Rectal smooth muscle tissue (tissue), 1 donor: ENCODE measurements around the gene CACNA2D3.

ENCODE experiments used
- H3K27ac ChIP-seq: one replicate; pipeline ENCODE4 v1.7.0; 2013; ENCODE audit warnings: low read depth, low read length, inconsistent platforms
- H3K27me3 ChIP-seq: one replicate; pipeline ENCODE4 v1.7.0; 2013; ENCODE audit warnings: low read length; ENCODE audit not compliant: control insufficient read depth, insufficient read depth
- H3K36me3 ChIP-seq: one replicate; pipeline ENCODE4 v1.7.0; 2013; ENCODE audit warnings: low read length; ENCODE audit not compliant: control insufficient read depth, insufficient read depth
- H3K4me1 ChIP-seq: one replicate; pipeline ENCODE4 v1.7.0; 2013; ENCODE audit warnings: low read length; ENCODE audit not compliant: control insufficient read depth, insufficient read depth
- H3K4me3 ChIP-seq: one replicate; pipeline ENCODE4 v1.7.0; 2013; ENCODE audit warnings: low read length
- H3K9ac ChIP-seq: one replicate; pipeline ENCODE4 v1.7.0; 2013; ENCODE audit warnings: low read length

CACNA2D3 gene

DNA sequence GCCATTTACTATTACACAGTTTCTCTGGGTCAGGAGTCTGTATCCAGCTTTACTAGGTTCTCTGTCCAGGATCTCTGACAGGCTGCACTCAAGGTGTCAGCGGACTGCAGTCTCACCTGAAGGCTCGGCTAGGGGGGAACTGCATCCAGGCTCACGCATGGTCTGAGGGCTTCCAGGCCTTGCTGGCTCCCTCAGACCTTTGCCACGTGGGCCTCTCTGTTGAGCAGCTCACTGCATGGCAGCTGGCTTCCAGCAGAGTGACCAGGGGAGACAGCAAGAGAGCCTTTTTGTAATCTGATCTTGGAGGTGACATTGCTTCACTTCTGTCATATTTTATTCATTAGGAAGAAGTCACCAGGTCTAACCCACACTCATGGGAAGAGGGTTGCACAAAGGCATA, 152.3 kb downstream of the CACNA2D3 start:
- H3K27ac ChIP-seq: no peak overlapping the region
- H3K27me3 ChIP-seq: no peaks in the 10 kb centered on the region
- H3K4me3 ChIP-seq: no peak overlapping the region
- no peaks in the 10 kb centered on the region for H3K36me3 ChIP-seq
- no peak overlapping the region for H3K9ac ChIP-seq
- H3K4me1 ChIP-seq: no peaks in the 10 kb centered on the region

DNA sequence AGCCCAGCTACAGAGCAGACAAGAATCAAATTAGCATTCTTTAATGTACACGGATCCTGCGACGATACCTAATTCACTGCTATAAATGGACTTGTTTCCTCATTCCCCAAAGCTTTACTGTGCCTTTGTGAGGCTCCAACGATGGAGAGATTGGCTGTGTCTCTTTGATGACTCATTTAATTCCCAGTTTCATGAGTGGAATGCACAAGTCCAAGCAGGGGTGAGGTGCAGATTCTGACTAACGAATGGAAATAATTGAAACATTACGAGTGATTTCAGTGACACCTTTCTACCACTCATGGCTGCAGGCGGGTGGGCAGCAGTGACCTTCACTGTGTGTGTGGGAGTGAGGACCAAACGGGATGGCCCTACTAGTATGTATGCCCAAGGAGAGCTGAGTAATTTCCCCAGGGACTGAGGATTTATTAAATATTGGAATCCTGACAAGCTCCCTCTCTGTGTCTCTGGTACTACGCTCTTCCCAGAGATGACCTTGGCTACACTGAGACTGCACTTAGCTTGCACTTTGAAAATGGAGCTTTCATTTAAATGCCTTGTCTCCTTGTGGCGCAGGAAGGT, 156.7 kb downstream of the CACNA2D3 start:
- Histone ChIP-seq H3K4me3 (no peak overlapping the region), H3K36me3 (no peaks in the 10 kb centered on the region), H3K27ac (no peak overlapping the region), H3K9ac (no peak overlapping the region), H3K4me1 (no peaks in the 10 kb centered on the region), H3K27me3 (no peaks in the 10 kb centered on the region)

DNA sequence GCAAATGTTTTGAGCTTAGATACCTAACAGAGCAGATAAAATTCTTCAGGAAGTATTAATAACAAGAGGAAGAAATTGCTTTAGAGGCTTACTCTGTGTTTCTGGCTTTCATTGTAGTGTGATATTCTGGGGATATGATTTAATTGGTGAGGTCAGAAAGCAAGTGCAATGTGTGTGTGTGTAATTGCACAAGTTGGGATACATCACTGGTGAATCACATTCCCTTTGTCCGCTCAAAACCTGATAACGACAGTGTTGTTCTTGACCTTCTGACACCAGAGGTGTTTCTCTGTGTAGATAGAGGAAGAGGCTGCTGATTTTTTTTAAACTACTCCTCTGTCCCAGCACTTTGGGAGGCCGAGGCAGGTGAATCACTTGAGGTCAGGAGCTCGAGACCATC, 161.1 kb downstream of the CACNA2D3 start:
- Histone ChIP-seq H3K27me3 (no peaks in the 10 kb centered on the region), H3K36me3 (no peaks in the 10 kb centered on the region), H3K4me3 (no peak overlapping the region), H3K4me1 (no peaks in the 10 kb centered on the region), H3K9ac (no peak overlapping the region), H3K27ac (no peak overlapping the region)

- Histone ChIP-seq H3K27me3 (no peaks in the 10 kb centered on the region), H3K36me3 (no peaks in the 10 kb centered on the region), H3K27ac (no peak overlapping the region), H3K4me3 (no peak overlapping the region), H3K9ac (no peak overlapping the region), H3K4me1 (no peaks in the 10 kb centered on the region)
Measured at GRCh38 chr3:54294214-54294613, 171.9 kb downstream of the CACNA2D3 start.

GRCh38 chr3:54296531-54296930, 174.2 kb downstream of the CACNA2D3 start:
- H3K27ac ChIP-seq: no peak overlapping the region
- no peaks in the 10 kb centered on the region for H3K36me3 ChIP-seq
- no peaks in the 10 kb centered on the region for H3K4me1 ChIP-seq
- H3K4me3 ChIP-seq: no peak overlapping the region
- H3K27me3 ChIP-seq: no peaks in the 10 kb centered on the region
- H3K9ac ChIP-seq: no peak overlapping the region

DNA sequence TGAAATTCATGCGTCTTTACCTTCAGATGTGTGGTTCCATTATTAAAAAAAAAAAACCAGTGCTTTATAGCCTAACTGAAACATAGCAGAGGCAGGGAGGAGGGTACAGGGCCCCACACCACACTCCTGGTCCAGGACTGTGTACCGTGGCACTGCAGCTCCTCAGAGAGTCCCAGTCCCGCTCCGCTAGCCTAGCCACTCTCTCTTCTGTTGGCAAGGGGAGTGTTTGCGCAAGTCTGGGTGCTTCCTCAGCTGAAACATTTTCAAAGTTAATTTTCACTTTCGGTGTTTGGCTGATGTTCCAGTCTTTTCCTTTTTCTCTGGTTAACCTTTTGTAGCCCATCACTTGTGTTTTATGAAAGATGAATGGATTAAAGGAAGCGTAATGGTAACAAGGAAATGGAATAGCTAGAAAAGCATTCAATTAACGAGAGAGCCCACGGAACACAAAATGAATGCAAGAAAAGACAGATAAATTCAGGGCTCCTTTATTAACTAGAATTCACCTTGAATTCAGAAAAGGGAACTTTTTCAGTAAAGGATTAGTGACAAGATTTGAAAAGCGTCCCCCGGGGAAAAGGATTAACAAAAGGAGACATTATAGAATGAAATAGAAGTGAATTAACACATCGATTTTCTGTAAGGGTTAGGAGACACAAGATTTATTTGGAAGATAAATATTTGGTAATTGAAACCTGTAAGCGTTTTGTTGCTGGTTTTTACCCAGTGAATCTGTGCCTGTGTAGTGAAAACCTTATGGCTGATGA, 177.0 kb downstream of the CACNA2D3 start:
- Histone ChIP-seq H3K27ac (no peak overlapping the region), H3K27me3 (no peaks in the 10 kb centered on the region), H3K9ac (no peak overlapping the region), H3K36me3 (no peaks in the 10 kb centered on the region), H3K4me1 (no peaks in the 10 kb centered on the region), H3K4me3 (no peak overlapping the region)

- H3K27ac ChIP-seq: no peak overlapping the region
- no peaks in the 10 kb centered on the region for H3K36me3 ChIP-seq
- no peak overlapping the region for H3K4me3 ChIP-seq
- H3K27me3 ChIP-seq: no peaks in the 10 kb centered on the region
- H3K9ac ChIP-seq: no peak overlapping the region
- no peaks in the 10 kb centered on the region for H3K4me1 ChIP-seq
Measured at GRCh38 chr3:54303517-54304375, 181.4 kb downstream of the CACNA2D3 start.

DNA sequence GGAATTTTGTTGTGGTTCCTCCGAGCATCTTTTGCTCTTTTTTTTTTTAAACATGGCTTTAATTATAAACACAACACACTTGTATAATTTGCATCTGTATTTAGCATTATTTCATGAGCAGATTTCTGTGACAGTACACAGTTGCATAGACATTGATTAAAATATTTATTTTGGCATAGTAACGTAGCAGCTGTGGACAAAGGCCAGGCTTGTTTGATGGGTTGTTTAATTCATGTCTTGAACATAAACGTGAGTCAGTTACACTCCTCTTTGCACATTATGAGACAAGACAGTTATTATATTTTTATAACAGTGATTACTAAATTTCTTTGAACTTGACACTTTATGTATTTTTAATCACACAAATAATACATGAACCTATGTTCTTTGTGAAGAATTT, 182.5 kb downstream of the CACNA2D3 start:
- H3K36me3 ChIP-seq: no peaks in the 10 kb centered on the region
- H3K9ac ChIP-seq: no peak overlapping the region
- no peaks in the 10 kb centered on the region for H3K27me3 ChIP-seq
- H3K4me1 ChIP-seq: no peaks in the 10 kb centered on the region
- no peak overlapping the region for H3K4me3 ChIP-seq
- no peak overlapping the region for H3K27ac ChIP-seq

- Histone ChIP-seq H3K9ac (no peak overlapping the region), H3K4me3 (no peak overlapping the region), H3K4me1 (no peaks in the 10 kb centered on the region), H3K36me3 (no peaks in the 10 kb centered on the region), H3K27me3 (no peaks in the 10 kb centered on the region), H3K27ac (no peak overlapping the region)
Measured at GRCh38 chr3:54305409-54306099, 183.2 kb downstream of the CACNA2D3 start.

DNA sequence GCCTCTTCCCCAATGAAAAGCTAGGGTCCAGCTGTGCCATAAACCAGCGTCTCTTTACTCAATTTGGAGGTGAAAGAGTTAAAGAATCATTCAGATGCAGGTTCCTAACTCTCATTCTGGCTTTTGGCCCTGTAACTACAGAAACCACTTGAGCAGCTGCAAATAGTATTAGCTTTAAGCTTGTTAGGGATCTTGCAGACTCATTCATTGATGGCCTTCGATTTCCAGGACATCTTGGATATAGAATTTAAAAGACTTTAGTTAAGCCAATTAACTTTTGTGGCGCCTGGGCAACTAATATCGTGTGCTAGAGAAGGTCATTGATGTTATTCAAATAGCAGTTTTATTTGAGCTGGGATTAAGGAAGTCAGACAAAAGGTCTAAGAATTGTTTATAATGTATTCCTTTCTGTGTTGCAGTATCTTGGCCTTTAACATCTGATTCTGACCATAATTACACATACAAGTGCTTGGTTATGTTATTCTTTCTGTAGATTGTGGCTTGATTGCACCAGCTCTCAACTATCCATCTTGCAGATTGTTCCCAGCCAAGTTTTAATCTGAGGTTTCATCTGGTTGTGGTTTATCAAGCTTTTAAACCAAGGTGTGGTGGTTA, 185.3 kb downstream of the CACNA2D3 start:
- no peak overlapping the region for H3K27ac ChIP-seq
- no peak overlapping the region for H3K9ac ChIP-seq
- no peaks in the 10 kb centered on the region for H3K4me1 ChIP-seq
- H3K36me3 ChIP-seq: no peaks in the 10 kb centered on the region
- no peaks in the 10 kb centered on the region for H3K27me3 ChIP-seq
- no peak overlapping the region for H3K4me3 ChIP-seq

GRCh38 chr3:54309601-54310000, 187.2 kb downstream of the CACNA2D3 start:
- no peak overlapping the region for H3K4me3 ChIP-seq
- no peaks in the 10 kb centered on the region for H3K4me1 ChIP-seq
- no peaks in the 10 kb centered on the region for H3K27me3 ChIP-seq
- no peaks in the 10 kb centered on the region for H3K36me3 ChIP-seq
- no peak overlapping the region for H3K9ac ChIP-seq
- H3K27ac ChIP-seq: no peak overlapping the region

DNA sequence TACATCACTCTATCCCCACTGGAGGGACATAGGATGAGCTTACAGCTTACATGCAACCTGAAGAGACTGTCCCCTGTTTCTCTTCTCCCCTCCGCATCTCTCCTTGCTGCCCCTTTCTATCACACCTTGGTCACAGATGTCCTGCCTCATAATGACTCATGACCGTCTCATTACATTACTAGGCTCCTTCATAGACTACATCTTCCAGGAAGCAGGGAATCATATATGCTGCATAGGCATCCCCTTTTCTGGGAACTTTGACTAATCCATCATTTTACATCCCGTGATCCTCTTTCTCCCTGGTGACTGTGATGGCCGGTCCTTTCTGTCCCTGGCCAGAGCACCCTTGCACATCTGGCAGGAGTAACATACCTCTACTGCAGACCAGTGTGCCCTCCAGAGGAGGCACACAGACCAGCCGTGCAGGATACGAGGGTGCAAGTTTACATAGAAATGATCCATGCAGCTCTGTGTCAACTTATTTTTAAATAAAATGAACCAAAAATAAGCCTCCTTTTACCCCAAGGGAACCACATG, 188.9 kb downstream of the CACNA2D3 start:
- Histone ChIP-seq H3K9ac (no peak overlapping the region), H3K27ac (no peak overlapping the region), H3K36me3 (no peaks in the 10 kb centered on the region), H3K4me3 (no peak overlapping the region), H3K27me3 (no peaks in the 10 kb centered on the region), H3K4me1 (no peaks in the 10 kb centered on the region)
